Vagina (tissue), 2 donors: ENCODE data around the gene CHRNG.

ENCODE experiments used
- CTCF ChIP-seq, 3 experiments: fragments of 450-650 bp in 2 of 3; fragments of 200-600 bp in 1 of 3; sonication (generic) in 1 of 3; IDR thresholded peaks; one replicate each; pipeline ENCODE4 v1.5.1; 2017 to 2019; ENCODE audit warnings: antibody characterized with exemption in 3 of 3, mild to moderate bottlenecking in 2 of 3, moderate library complexity in 2 of 3
- POLR2A ChIP-seq, 2 donors: fragments of 450-650 bp; IDR thresholded peaks; one replicate each; pipeline ENCODE4 v1.6.1; 2017; ENCODE audit warnings: antibody characterized with exemption in 2 of 2, mild to moderate bottlenecking in 2 of 2, moderate library complexity in 2 of 2

- TF ChIP-seq CTCF (IDR thresholded peaks at IDR 0.05) = no peak
- TF ChIP-seq POLR2A (IDR thresholded peaks at IDR 0.05) = no peak
Observed at GRCh38 chr2:232511336-232511890, 28.1 kb upstream of the CHRNG start.
